ENCODE measurements around the gene TENT5C. TPM values are rescaled to one million over a fixed set of nuclear protein-coding genes. Genes with fewer than 3 reads are reported as not detected.

Gene TENT5C
- total and polyA plus RNA-seq, 9 of the 15 experiments (the other 6 are each of a cell fraction or from before 2014, with no cell fraction given): 1.8 to 7.7 (median 4.0) TPM

DNA sequence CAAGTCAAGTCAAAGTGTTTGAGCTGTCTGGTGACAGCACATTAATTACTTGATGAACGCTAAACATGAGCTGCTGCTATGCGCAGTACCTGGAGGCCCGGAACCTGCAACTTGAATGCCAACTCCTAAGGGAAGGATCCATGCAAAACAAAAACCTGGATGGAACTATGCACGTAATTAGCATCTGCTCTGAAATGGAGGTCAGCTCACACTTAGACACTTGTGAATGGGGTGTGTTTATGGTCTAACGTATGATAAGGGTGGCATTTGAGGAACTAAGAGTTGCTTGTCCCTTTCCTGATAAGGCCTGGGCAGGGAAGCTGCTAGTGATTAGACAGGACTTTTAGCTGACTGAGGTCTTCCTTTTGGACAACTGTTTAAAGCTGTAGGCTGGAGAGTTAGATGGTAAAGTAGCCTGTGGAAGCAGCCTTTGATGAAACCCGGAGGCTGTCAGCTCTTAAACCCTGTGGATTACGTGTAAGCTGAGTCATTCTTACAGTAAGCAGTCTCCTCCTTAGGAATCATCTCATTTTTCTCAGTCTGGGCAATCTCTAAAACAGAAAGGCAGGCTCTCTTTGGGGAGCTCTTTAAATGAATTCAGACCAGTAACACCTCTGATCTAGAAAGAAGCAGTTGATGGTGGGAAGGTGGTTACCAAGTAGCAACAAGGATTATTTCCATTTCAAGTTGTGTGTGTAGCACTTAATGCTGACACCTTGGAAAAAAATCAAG is 6.8 kb downstream of the TENT5C start (continued):
- TF ChIP-seq SMAD3 (CRISPR knock-in tag; conservative IDR thresholded peaks at IDR 0.05) (peak; percentile 86), MECOM (CRISPR knock-in tag; IDR thresholded peaks at IDR 0.05) (peak; percentile 95), GATA2 (CRISPR knock-in tag; IDR thresholded peaks at IDR 0.05) (peak; percentile 97), ZNF146 (CRISPR knock-in tag; IDR thresholded peaks at IDR 0.05; ENCODE audit: unreplicated experiment) (no peak), DMBX1 (CRISPR knock-in tag; IDR thresholded peaks at IDR 0.05; ENCODE audit: borderline replicate concordance) (peak; percentile 96), ELF2 (CRISPR knock-in tag; IDR thresholded peaks at IDR 0.05) (no peak), POLR2G (IDR thresholded peaks at IDR 0.05; ENCODE audit: low read depth, low read length) (no peak), FOXJ2 (tag; IDR thresholded peaks at IDR 0.05) (peak; percentile 56; the same call in 1 of the 2 replicates), ZFP36 (IDR thresholded peaks at IDR 0.05; ENCODE audit: low read depth, low read length, partially characterized antibody) (no peak), SIN3A (IDR thresholded peaks at IDR 0.05; ENCODE audit: borderline replicate concordance in 2 of 2, control insufficient read depth in 1 of 2, low read depth in 2 of 2, low read length in 2 of 2) (no peak), ZBTB8A (IDR thresholded peaks at IDR 0.05; ENCODE audit: partially characterized antibody) (no peak), ARNT (IDR thresholded peaks at IDR 0.05) (peak; percentile 89 to 98), FOXK2 (conservative IDR thresholded peaks at IDR 0.05 in 1 of 2, IDR thresholded peaks at IDR 0.05 in 1 of 2; ENCODE audit: low read depth in 2 of 2) (peak; percentile 73 to 81; a peak in 3 of 4 replicates), MEIS2 (IDR thresholded peaks at IDR 0.05; ENCODE audit: partially characterized antibody) (peak; percentile 89), MNT (conservative IDR thresholded peaks at IDR 0.05) (peak; percentile 42 to 54; a peak in 1 of 4 replicates), HMG20B (CRISPR knock-in tag; IDR thresholded peaks at IDR 0.05) (no peak), LEF1 (IDR thresholded peaks at IDR 0.05) (peak; percentile 93), JUND (IDR thresholded peaks at IDR 0.05; ENCODE audit: borderline replicate concordance, low read depth, low read length) (peak; percentile 86), JUND (tag; IDR thresholded peaks at IDR 0.05; ENCODE audit: borderline replicate concordance, low read depth, low read length) (peak; percentile 87; the same call in 2 of the 3 replicates), ZFP1 (CRISPR knock-in tag; IDR thresholded peaks at IDR 0.05) (no peak), BRF2 (IDR thresholded peaks at IDR 0.05; ENCODE audit: borderline replicate concordance, insufficient read depth, insufficient read length) (no peak), HEY1 (CRISPR knock-in tag; IDR thresholded peaks at IDR 0.05; ENCODE audit: borderline replicate concordance) (peak; percentile 89; the same call in 1 of the 2 replicates), RNF2 (IDR thresholded peaks at IDR 0.05) (peak; percentile 97), CHD4 (IDR thresholded peaks at IDR 0.05; ENCODE audit: insufficient read depth, insufficient replicate concordance, low read depth, low read length, poor library complexity, severe bottlenecking) (peak; percentile 31), NFE2 (IDR thresholded peaks at IDR 0.05; ENCODE audit: low read depth) (peak; percentile 91)

Data from K562 (cell line).